Erythroblast (primary cell): ENCODE data around the gene RAB3GAP1.
"Not testable (repeated sequence)": the region's sequence is repeated elsewhere in the genome, so short reads cannot be mapped to it uniquely, and the experiment has no call there.

Experiments
- GATA1 ChIP-seq: IDR thresholded peaks from 2 replicates; pipeline ENCODE4 v1.6.1; 2011; ENCODE audit warnings: low read depth, mild to moderate bottlenecking, control low read depth, low read length, moderate library complexity
- POLR2A ChIP-seq: IDR thresholded peaks from 2 replicates; pipeline ENCODE4 v1.6.1; 2011; ENCODE audit warnings: mild to moderate bottlenecking, low read length

DNA sequence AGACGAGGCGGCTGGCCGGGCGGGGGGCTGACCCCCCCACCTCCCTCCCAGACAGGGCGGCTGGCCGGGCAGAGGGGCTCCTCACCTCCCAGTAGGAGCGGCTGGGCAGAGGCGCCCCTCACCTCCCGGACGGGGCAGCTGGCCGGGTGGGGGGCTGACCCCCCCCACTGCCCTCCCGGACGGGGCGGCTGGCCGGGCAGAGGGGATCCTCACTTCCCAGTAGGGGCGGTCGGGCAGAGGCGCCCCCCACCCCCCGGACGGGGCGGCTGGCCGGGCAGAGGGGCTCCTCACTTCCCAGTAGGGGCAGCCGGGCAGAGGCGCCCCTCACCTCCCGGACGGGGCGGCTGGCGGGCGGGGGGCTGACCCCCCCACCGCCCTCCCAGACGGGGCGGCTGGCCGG lies 18.9 kb upstream of the RAB3GAP1 start:
- not testable (repeated sequence) for TF ChIP-seq POLR2A, GATA1
